PC-9 (cell line): ENCODE results near the gene MLANA. TPM values are rescaled to one million over a fixed set of nuclear protein-coding genes. Genes with fewer than 3 reads are reported as not detected.
"Not testable (repeated sequence)": the region's sequence is repeated elsewhere in the genome, so short reads cannot be mapped to it uniquely, and the experiment has no call there.

Source experiments
- BruUV-seq: library from RNA; stranded (reverse); fragments of 400-500 nt; replicated peaks from 2 replicates; lab custom pipeline; 2021; lab: Mats Ljungman, UMichigan
- CTCF ChIA-PET: fragments of 300-600 bp; sonication (Branson Sonifier 250); formaldehyde crosslinking; loops from one replicate; lab custom pipeline; 2022; ENCODE audit warnings: antibody characterized with exemption; lab: Charles Lee
- POLR2A ChIA-PET: fragments of 300-600 bp; sonication (Branson Sonifier 250); formaldehyde crosslinking; loops from one replicate; lab custom pipeline; 2022; ENCODE audit warnings: antibody characterized with exemption; ENCODE audit not compliant: unreplicated experiment; lab: Charles Lee
- DNase-seq, 2 experiments: peaks; one replicate each; pipeline versions ENCODE4 v3.0.0 to v3.0.0-alpha.2; 2015 to 2022; ENCODE audit warnings: mixed read lengths in 1 of 2
- H2AFZ ChIP-seq: fragments of 200-600 bp; sonication (generic); 2 replicates; pipeline ENCODE4 v1.8.1; 2017; ENCODE audit warnings: antibody characterized with exemption
- H3F3A ChIP-seq: fragments of 200-600 bp; sonication (generic); 2 replicates; pipeline ENCODE4 v1.8.1; 2017; ENCODE audit warnings: antibody characterized with exemption, mild to moderate bottlenecking, low read depth; ENCODE audit not compliant: insufficient read depth
- H3K27ac ChIP-seq: fragments of 200-600 bp; sonication (generic); 2 replicates; pipeline ENCODE4 v1.6.1; 2016; ENCODE audit warnings: mixed run types
- H3K27me3 ChIP-seq: fragments of 200-600 bp; sonication (generic); 2 replicates; pipeline ENCODE4 v1.6.1; 2016; ENCODE audit warnings: low read depth, mixed run types; ENCODE audit not compliant: insufficient read depth
- H3K36me3 ChIP-seq: fragments of 200-600 bp; sonication (generic); 2 replicates; pipeline ENCODE4 v1.6.1; 2016; ENCODE audit warnings: low read depth, mixed run types
- H3K4me1 ChIP-seq: fragments of 200-600 bp; sonication (generic); replicated peaks from 2 replicates; pipeline ENCODE4 v1.6.1; 2016; ENCODE audit warnings: mixed run types; ENCODE audit not compliant: insufficient read depth
- H3K4me2 ChIP-seq: fragments of 200-600 bp; sonication (generic); 2 replicates; pipeline ENCODE4 v1.6.1; 2017; ENCODE audit warnings: mixed run types
- H3K4me3 ChIP-seq: fragments of 200-600 bp; sonication (generic); 2 replicates; pipeline ENCODE4 v1.6.1; 2016; ENCODE audit warnings: mixed run types
- H3K79me2 ChIP-seq: fragments of 200-600 bp; sonication (generic); 2 replicates; pipeline ENCODE4 v1.6.1; 2017; ENCODE audit warnings: low read depth, mixed run types
- H3K9me2 ChIP-seq: fragments of 200-600 bp; sonication (generic); 2 replicates; pipeline ENCODE4 v1.8.1; 2017; ENCODE audit warnings: mild to moderate bottlenecking; ENCODE audit not compliant: insufficient read depth
- H3K9me3 ChIP-seq: fragments of 200-600 bp; sonication (generic); 2 replicates; pipeline ENCODE4 v1.8.1; 2016; ENCODE audit warnings: low read depth; ENCODE audit not compliant: insufficient read depth
- H4K20me1 ChIP-seq: fragments of 200-600 bp; sonication (generic); 2 replicates; pipeline ENCODE4 v1.8.1; 2017; ENCODE audit not compliant: insufficient read depth
- EZH2 ChIP-seq: fragments of 200-600 bp; sonication (generic); IDR thresholded peaks from 2 replicates; pipeline ENCODE4 v1.8.0; 2017; ENCODE audit warnings: antibody characterized with exemption, low read depth
- intact Hi-C: fragments of 100-400 bp; cut with micrococcal nuclease; formaldehyde crosslinking; loops from one replicate; pipeline ENCODE4 v1.10.0; 2022; ENCODE audit not compliant: unreplicated experiment
- total RNA-seq: library from RNA; stranded (reverse); gene quantifications from 2 replicates; pipeline ENCODE4 v1.2.3, GENCODE V29; 2021
- TF ChIP-seq, protein P1 (sequence below): fragments of 200-600 bp; sonication (generic); conservative IDR thresholded peaks from 2 replicates; pipeline ENCODE4 v1.6.1; 2017; ENCODE audit warnings: mixed run types, antibody characterized with exemption, mild to moderate bottlenecking, moderate library complexity

MLANA gene
- total RNA-seq, 1 experiment from 2014 or later = not detected

DNA sequence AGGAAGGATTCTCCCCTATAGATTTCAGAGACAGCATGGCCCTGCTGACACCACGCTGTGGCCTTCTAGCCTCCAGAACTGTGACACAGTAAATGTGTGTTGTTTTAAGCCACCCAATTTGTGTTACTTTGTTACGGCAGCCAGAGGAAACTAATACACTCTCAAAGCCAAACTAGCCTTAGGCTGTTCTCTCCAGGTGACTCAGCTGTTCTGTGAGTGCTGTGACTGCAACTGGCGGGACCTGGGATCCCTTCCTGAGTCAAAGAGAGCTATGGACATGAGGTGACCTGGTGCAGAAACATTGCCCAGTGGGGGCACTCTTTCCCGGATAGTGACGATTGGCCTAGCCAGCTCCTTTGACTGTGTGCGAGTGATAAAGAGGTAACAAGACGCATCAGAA, 14.0 kb upstream of the MLANA start:
- H4K20me1 ChIP-seq = no peaks in the 10 kb centered on the region
- TF ChIP-seq EZH2 = no peak
- TF ChIP-seq, protein P1, sequence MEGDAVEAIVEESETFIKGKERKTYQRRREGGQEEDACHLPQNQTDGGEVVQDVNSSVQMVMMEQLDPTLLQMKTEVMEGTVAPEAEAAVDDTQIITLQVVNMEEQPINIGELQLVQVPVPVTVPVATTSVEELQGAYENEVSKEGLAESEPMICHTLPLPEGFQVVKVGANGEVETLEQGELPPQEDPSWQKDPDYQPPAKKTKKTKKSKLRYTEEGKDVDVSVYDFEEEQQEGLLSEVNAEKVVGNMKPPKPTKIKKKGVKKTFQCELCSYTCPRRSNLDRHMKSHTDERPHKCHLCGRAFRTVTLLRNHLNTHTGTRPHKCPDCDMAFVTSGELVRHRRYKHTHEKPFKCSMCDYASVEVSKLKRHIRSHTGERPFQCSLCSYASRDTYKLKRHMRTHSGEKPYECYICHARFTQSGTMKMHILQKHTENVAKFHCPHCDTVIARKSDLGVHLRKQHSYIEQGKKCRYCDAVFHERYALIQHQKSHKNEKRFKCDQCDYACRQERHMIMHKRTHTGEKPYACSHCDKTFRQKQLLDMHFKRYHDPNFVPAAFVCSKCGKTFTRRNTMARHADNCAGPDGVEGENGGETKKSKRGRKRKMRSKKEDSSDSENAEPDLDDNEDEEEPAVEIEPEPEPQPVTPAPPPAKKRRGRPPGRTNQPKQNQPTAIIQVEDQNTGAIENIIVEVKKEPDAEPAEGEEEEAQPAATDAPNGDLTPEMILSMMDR = no peak
- no peak overlapping the region for H3K4me3 ChIP-seq
- H3K4me2 ChIP-seq = no peak overlapping the region
- no peak overlapping the region for H3K27ac ChIP-seq
- no peaks in the 10 kb centered on the region for H3K9me3 ChIP-seq
- no TSS peak for BruUV-seq
- H3K4me1 ChIP-seq = peaks cover 19% of the 10 kb centered on the region
- ChIA-PET CTCF (no interaction called here), POLR2A (no interaction called here)
- H3K79me2 ChIP-seq = no peaks in the 10 kb centered on the region
- no peak overlapping the region for H2AFZ ChIP-seq
- H3K36me3 ChIP-seq = no peaks in the 10 kb centered on the region
- no peak for DNase-seq
- H3K27me3 ChIP-seq = no peaks in the 10 kb centered on the region
- H3K9me2 ChIP-seq = no peaks in the 10 kb centered on the region
- peaks cover 14% of the 10 kb centered on the region; the same call in 1 of the 2 replicates for H3F3A ChIP-seq
- intact Hi-C loops = no loop called here

DNA sequence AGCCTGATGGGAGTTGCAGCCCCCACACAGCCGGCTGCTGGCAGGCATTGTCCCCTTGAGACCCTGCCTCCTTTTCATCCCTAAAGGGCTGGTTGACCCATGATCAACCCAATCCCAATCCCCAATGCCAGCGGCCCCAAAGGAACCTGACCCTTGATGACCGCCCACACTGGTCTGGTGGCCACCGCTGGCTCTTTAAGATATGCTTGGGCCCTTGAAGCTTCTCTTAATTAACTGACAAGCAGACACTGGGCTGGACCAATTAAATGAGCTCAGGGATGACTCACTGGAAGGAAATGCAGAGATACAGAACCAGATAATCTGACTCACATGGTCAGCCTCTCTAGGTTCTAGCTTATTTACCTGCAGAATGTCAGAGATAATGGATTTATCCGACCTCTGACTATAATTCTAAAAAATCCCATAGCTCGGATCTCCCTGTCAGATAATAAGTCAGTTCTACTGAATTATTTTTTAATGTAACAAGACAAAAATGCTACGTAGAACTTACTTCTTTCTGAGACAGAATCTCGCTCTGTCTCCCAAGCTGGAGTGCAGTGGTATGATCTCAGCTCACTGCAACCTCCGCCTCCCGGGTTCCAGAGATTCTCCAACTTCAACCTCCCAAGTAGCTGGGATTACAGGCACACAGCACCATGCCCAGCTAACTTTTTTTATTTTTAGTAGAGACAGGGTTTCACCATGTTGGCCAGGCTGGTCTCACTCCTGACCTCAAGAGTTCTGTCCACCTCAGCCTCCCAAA, 11.1 kb upstream of the MLANA start:
- POLR2A ChIA-PET = interaction anchor here (0.6 kb wide), 1 partner anchor 127 kb away, joined by 4 read pairs; no protein-coding TSS in a partner anchor

DNA sequence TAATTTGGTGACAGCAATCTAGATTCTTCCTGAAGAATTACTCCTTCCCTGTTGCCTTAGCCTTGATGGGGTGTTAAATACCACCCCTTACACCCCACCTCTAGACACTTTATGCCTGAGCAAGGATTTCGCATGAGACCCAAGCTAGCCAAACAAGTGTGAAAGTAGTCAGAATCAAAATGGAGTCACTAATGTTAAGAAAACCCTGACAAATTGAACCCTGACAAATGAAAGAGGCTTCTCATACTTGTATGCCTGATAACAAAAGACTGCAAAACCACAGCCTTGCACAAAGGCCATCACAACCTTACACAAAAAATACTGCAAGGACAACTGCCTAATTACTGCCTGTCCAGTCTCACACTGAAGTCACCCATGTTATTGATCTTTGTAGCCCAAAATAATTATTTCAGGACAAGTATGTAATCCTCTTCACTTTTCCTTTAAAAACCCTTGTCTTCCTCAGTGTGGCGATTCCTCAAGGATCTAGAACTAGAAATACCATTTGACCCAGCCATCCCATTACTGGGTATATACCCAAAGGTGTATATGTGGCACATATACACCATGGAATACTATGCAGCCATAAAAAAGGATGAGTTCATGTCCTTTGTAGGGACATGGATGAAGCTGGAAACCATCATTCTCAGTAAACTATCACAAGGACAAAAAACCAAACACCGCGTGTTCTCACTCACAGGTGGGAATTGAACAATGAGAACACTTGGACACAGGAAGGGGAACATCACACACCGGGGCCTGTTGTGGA, 8.3 kb upstream of the MLANA start:
- H3K9me3 ChIP-seq, H3K4me2 ChIP-seq, BruUV-seq, H3K9me2 ChIP-seq, H3K79me2 ChIP-seq, CTCF ChIA-PET, DNase-seq, H4K20me1 ChIP-seq, H3K27me3 ChIP-seq, H3K27ac ChIP-seq, H3K36me3 ChIP-seq, H2AFZ ChIP-seq, H3K4me3 ChIP-seq, POLR2A ChIA-PET: not testable (repeated sequence)
- intact Hi-C loops = loop anchor here (10.0 kb wide), 1 partner anchor 422 kb away; no protein-coding TSS in a partner anchor
- H3F3A ChIP-seq = peaks cover 14% of the 10 kb centered on the region; the same call in 1 of the 2 replicates
- peaks cover 27% of the 10 kb centered on the region for H3K4me1 ChIP-seq

More for the DNA sequence above, 11.1 kb upstream of the MLANA start:
- peaks cover 14% of the 10 kb centered on the region; the same call in 1 of the 2 replicates for H3F3A ChIP-seq
- CTCF ChIA-PET = interaction anchor here (0.6 kb wide), 2 partner anchors 48 to 72 kb away, joined by 3 read pairs; no protein-coding TSS in a partner anchor
- no peaks in the 10 kb centered on the region for H3K27me3 ChIP-seq
- no peaks in the 10 kb centered on the region for H3K9me2 ChIP-seq
- H2AFZ ChIP-seq = peak overlapping the region; percentile 58; the same call in 1 of the 2 replicates
- no peaks in the 10 kb centered on the region for H3K36me3 ChIP-seq
- no peak overlapping the region; the same call in 1 of the 2 replicates for H3K4me3 ChIP-seq
- DNase-seq = peak; percentile 40 to 91
- no peaks in the 10 kb centered on the region for H3K79me2 ChIP-seq
- TF ChIP-seq, protein P1 = no peak
- TF ChIP-seq EZH2 = no peak
- H3K9me3 ChIP-seq = no peaks in the 10 kb centered on the region
- H4K20me1 ChIP-seq = no peaks in the 10 kb centered on the region
- TSS peak; percentile 69 for BruUV-seq
- intact Hi-C loops = loop anchor here (10.0 kb wide), 1 partner anchor 425 kb away; no protein-coding TSS in a partner anchor
- peak overlapping the region; percentile 79 for H3K27ac ChIP-seq
- peaks cover 27% of the 10 kb centered on the region for H3K4me1 ChIP-seq
- H3K4me2 ChIP-seq = peak overlapping the region; percentile 65
